Stimulated activated naive CD4-positive, alpha-beta T cell treated with Interleukin-2 at 50 U/mL for 16 hours (primary cell): ENCODE measurements around the gene UGT3A2.

Experiments used
- DNase-seq: peaks from one replicate; lab custom pipeline; 2025; lab: John Stamatoyannopoulos, UW

UGT3A2 gene

GRCh38 chr5:36007366-36007765 lies 59.3 kb downstream of the UGT3A2 start:
- DNase-seq: no peak

- DNase-seq: no peak
Measured at GRCh38 chr5:36006163-36006562, 60.5 kb downstream of the UGT3A2 start.

- no peak for DNase-seq
Measured at GRCh38 chr5:36001032-36001431, 65.7 kb downstream of the UGT3A2 start.

GRCh38 chr5:35999547-35999946 lies 67.1 kb downstream of the UGT3A2 start:
- no peak for DNase-seq

- no peak for DNase-seq
Measured at GRCh38 chr5:35996076-35996475, 70.6 kb downstream of the UGT3A2 start.

- DNase-seq: no peak
Measured at GRCh38 chr5:35990941-35991611, 75.6 kb downstream of the UGT3A2 start, which contains the start of gene UGT3A1. TSS of gene UGT3A1 (minus strand) at chr5:35991390. CDS start at chr5:35991240, 150 bp downstream.

- no peak for DNase-seq
Measured at GRCh38 chr5:35990520-35990919, 76.2 kb downstream of the UGT3A2 start.

GRCh38 chr5:35988529-35988928 lies 78.2 kb downstream of the UGT3A2 start:
- no peak for DNase-seq

- no peak for DNase-seq
Measured at GRCh38 chr5:35987776-35988175, 78.9 kb downstream of the UGT3A2 start.
